Breast epithelium (tissue), 4 donors: ENCODE measurements around the gene UBE2D2. TPM values are rescaled to one million over a fixed set of nuclear protein-coding genes. Genes with fewer than 3 reads are reported as not detected.

ENCODE experiments used
- DNase-seq, 2 donors: peaks; one replicate each; pipeline ENCODE4 v3.0.0-alpha.2; 2019; ENCODE audit warnings: low spot score in 2 of 2
- H3K27ac ChIP-seq, 2 donors: fragments of 200-600 bp; sonication (generic) in 1 of 2; one replicate each; pipeline ENCODE4 v1.5.1; 2016 to 2019; ENCODE audit warnings: mild to moderate bottlenecking in 1 of 2
- H3K27me3 ChIP-seq, 2 donors: fragments of 200-600 bp; sonication (generic) in 1 of 2; one replicate each; pipeline versions ENCODE4 v1.5.1 to v1.6.0; 2017 to 2019; ENCODE audit warnings: control low read depth in 1 of 2, mild to moderate bottlenecking in 1 of 2
- H3K36me3 ChIP-seq: fragments of 200-600 bp; one replicate; pipeline ENCODE4 v1.5.1; 2019
- H3K4me1 ChIP-seq, 2 donors: fragments of 200-600 bp; sonication (generic); one replicate each; pipeline ENCODE4 v1.5.1; 2016 to 2019; ENCODE audit warnings: control low read depth in 1 of 2
- H3K4me3 ChIP-seq, 3 donors: fragments of 200-600 bp; sonication (generic); 1 replicate in 2 of 3; 2 replicates in 1 of 3; pipeline ENCODE4 v1.5.1; 2016 to 2019; ENCODE audit warnings: mild to moderate bottlenecking in 3 of 3, moderate library complexity in 2 of 3
- H3K9me3 ChIP-seq, 2 donors: fragments of 200-600 bp; sonication (generic) in 1 of 2; one replicate each; pipeline ENCODE4 v1.5.1; 2016 to 2019; ENCODE audit warnings: control low read depth in 1 of 2
- CTCF ChIP-seq, 3 donors: fragments of 450-650 bp; IDR thresholded peaks; one replicate each; pipeline ENCODE4 v1.5.1; 2016 to 2017; ENCODE audit warnings: antibody characterized with exemption in 3 of 3, mild to moderate bottlenecking in 3 of 3, moderate library complexity in 3 of 3
- POLR2A ChIP-seq: fragments of 450-650 bp; IDR thresholded peaks from one replicate; pipeline ENCODE4 v1.6.1; 2016; ENCODE audit warnings: antibody characterized with exemption, mild to moderate bottlenecking, moderate library complexity
- POLR2AphosphoS5 ChIP-seq, 3 donors: sonication (generic); formaldehyde crosslinking; IDR thresholded peaks; one replicate each; pipeline ENCODE4 v1.6.1; 2017; ENCODE audit warnings: antibody characterized with exemption in 3 of 3
- intact Hi-C: fragments of 100-400 bp; cut with DNase I; formaldehyde crosslinking; loops from one replicate; pipeline ENCODE4 v1.15.1; 2023; ENCODE audit warnings: low total_unique reads
- total RNA-seq, 3 donors: library from RNA; depleted of rRNA; stranded (reverse); fragments of >200 nt; gene quantifications; one replicate each; pipeline ENCODE4 v1.1.0, GENCODE V29; 2016

Gene UBE2D2
- total RNA-seq, 3 donors from 2014 or later, result 55.1 to 68.3 (median 58.1) TPM

- peak overlapping the region in 2 of 3 donors; percentile 23 to 71 for H3K4me3 ChIP-seq
These were observed 110.1 kb downstream of the UBE2D2 start for GRCh38 chr5:139671096-139671841.

GRCh38 chr5:139675213-139675612 lies 114.1 kb downstream of the UBE2D2 start:
- Histone ChIP-seq H3K36me3 (no peaks in the 10 kb centered on the region), H3K4me3 (no peak overlapping the region), H3K9me3 (no peaks in the 10 kb centered on the region), H3K27ac (peak overlapping the region; percentile 82 to 97), H3K4me1 (peaks cover 27 to 42% of the 10 kb centered on the region in 2 donors), H3K27me3 (no peaks in the 10 kb centered on the region)
- DNase-seq, result no peak
- intact Hi-C loops, result loop anchor here (5.0 kb wide), 1 partner anchor 1328 kb away; no protein-coding TSS in a partner anchor
- TF ChIP-seq CTCF (IDR thresholded peaks at IDR 0.05) (no peak), POLR2AphosphoS5 (IDR thresholded peaks at IDR 0.05) (no peak), POLR2A (no peak)

More at GRCh38 chr5:139671096-139671841, 110.1 kb downstream of the UBE2D2 start:
- Histone ChIP-seq H3K27me3 (no peaks in the 10 kb centered on the region), H3K27ac (peak overlapping the region; percentile 97), H3K36me3 (no peaks in the 10 kb centered on the region), H3K9me3 (no peaks in the 10 kb centered on the region), H3K4me1 (peaks cover 29 to 53% of the 10 kb centered on the region in 2 donors)
- TF ChIP-seq POLR2AphosphoS5 (IDR thresholded peaks at IDR 0.05) (no peak), CTCF (IDR thresholded peaks at IDR 0.05) (no peak), POLR2A (no peak)
- intact Hi-C loops, result no loop called here
- no peak for DNase-seq

GRCh38 chr5:139675825-139676224 lies 114.7 kb downstream of the UBE2D2 start:
- H3K36me3 ChIP-seq, result no peaks in the 10 kb centered on the region
- peak overlapping the region; percentile 82 to 97 for H3K27ac ChIP-seq
- DNase-seq, result no peak
- peaks cover 21 to 36% of the 10 kb centered on the region in 2 donors for H3K4me1 ChIP-seq
- no peaks in the 10 kb centered on the region for H3K27me3 ChIP-seq
- H3K4me3 ChIP-seq, result no peak overlapping the region
- H3K9me3 ChIP-seq, result no peaks in the 10 kb centered on the region
- TF ChIP-seq POLR2AphosphoS5 (IDR thresholded peaks at IDR 0.05), result no peak
- no peak for TF ChIP-seq CTCF (IDR thresholded peaks at IDR 0.05)
- TF ChIP-seq POLR2A, result no peak
- intact Hi-C loops, result loop anchor here (5.0 kb wide), 1 partner anchor 1329 kb away; no protein-coding TSS in a partner anchor

- no peak for TF ChIP-seq POLR2AphosphoS5 (IDR thresholded peaks at IDR 0.05)
- no peak for DNase-seq
- Histone ChIP-seq H3K27ac (peak overlapping the region; percentile 82 to 97), H3K4me3 (no peak overlapping the region), H3K4me1 (peaks cover 16 to 33% of the 10 kb centered on the region in 2 donors), H3K36me3 (no peaks in the 10 kb centered on the region), H3K27me3 (no peaks in the 10 kb centered on the region), H3K9me3 (no peaks in the 10 kb centered on the region)
- intact Hi-C loops, result loop anchor here (5.0 kb wide), 1 partner anchor 1329 kb away; no protein-coding TSS in a partner anchor
These were observed 115.3 kb downstream of the UBE2D2 start for GRCh38 chr5:139676406-139676805.

GRCh38 chr5:139676951-139677735 lies 116.0 kb downstream of the UBE2D2 start:
- Histone ChIP-seq H3K4me3 (peak overlapping the region in 2 of 3 donors; percentile 23 to 37), H3K36me3 (no peaks in the 10 kb centered on the region), H3K9me3 (no peaks in the 10 kb centered on the region), H3K4me1 (peaks cover 13 to 26% of the 10 kb centered on the region in 2 donors), H3K27ac (peak overlapping the region; percentile 82 to 97), H3K27me3 (no peaks in the 10 kb centered on the region)
- TF ChIP-seq CTCF (IDR thresholded peaks at IDR 0.05) (no peak), POLR2AphosphoS5 (IDR thresholded peaks at IDR 0.05) (peak in 1 of 3 donors; percentile 18)
- DNase-seq, result no peak
- intact Hi-C loops, result loop anchor here (5.0 kb wide), 1 partner anchor 1330 kb away; no protein-coding TSS in a partner anchor

Other genes with a start within 250 kb of the UBE2D2 start
- 10 to 100 TPM; 86.3 to 95.4 (median 95.0) TPM for gene PAIP2, start 219.5 kb upstream of the UBE2D2 start, total RNA-seq
- 1 to 10 TPM in 1 of 3 donors, under 1 TPM in 1, not detected in 1; 0.33 to 1.0 TPM for gene SLC23A1, start 178.0 kb upstream of the UBE2D2 start, total RNA-seq
- 10 to 100 TPM in 1 of 3 donors, 1 to 10 TPM in 1, not detected in 1; 8.6 to 35.4 TPM for gene MZB1, start 171.4 kb upstream of the UBE2D2 start, total RNA-seq
- 1 to 10 TPM in 1 of 3 donors, under 1 TPM in 2; 0.32 to 1.3 (median 0.73) TPM for gene PROB1, start 166.2 kb upstream of the UBE2D2 start, total RNA-seq
- gene SPATA24, start 157.2 kb upstream of the UBE2D2 start, total RNA-seq, result 1 to 10 TPM in 2 of 3 donors, under 1 TPM in 1; 0.98 to 2.4 (median 2.2) TPM
- gene DNAJC18, start 121.8 kb upstream of the UBE2D2 start, total RNA-seq, result 1 to 10 TPM; 5.4 to 9.5 (median 7.6) TPM
- gene ECSCR, start 98.6 kb upstream of the UBE2D2 start, total RNA-seq, result 10 to 100 TPM in 2 of 3 donors, 1 to 10 TPM in 1; 6.6 to 39.3 (median 17.4) TPM
- not detected for gene SMIM33, start 90.3 kb upstream of the UBE2D2 start, total RNA-seq
- gene STING1, start 78.6 kb upstream of the UBE2D2 start, total RNA-seq, result 10 to 100 TPM; 22.0 to 47.9 (median 39.0) TPM
- gene CXXC5, start 87.0 kb downstream of the UBE2D2 start, total RNA-seq, result 10 to 100 TPM; 33.9 to 66.9 (median 38.3) TPM
- 1 to 10 TPM in 1 of 3 donors, under 1 TPM in 1, not detected in 1; 0.66 to 1.8 TPM for gene PSD2, start 234.5 kb downstream of the UBE2D2 start, total RNA-seq